SK-N-SH treated with all-trans-retinoic acid at 6 μM for 48 hours (cell line): ENCODE measurements around the gene VAT1L.

ENCODE experiments used
- ATAC-seq: fragments of 200-7000 bp; cut with Tn5 transposase; 3 replicates; pipeline ENCODE4 v1.9.1; 2020; ENCODE audit warnings: mild to moderate bottlenecking, moderate library complexity
- ARNTL ChIP-seq: fragments of 450-650 bp; formaldehyde crosslinking; IDR thresholded peaks from 2 replicates; pipeline ENCODE4 v1.5.0; 2020; ENCODE audit warnings: low read depth, mild to moderate bottlenecking, moderate library complexity, borderline replicate concordance
- BACH2 ChIP-seq: fragments of 250-450 bp; sonication (Bioruptor Pico); IDR thresholded peaks from 2 replicates; pipeline ENCODE4 v1.9.0; 2021; ENCODE audit warnings: mild to moderate bottlenecking, borderline replicate concordance
- GLIS3 ChIP-seq: fragments of 250-450 bp; sonication (Bioruptor Pico); IDR thresholded peaks from 2 replicates; pipeline ENCODE4 v1.5.0; 2020; ENCODE audit warnings: mild to moderate bottlenecking, moderate library complexity
- ISL1 ChIP-seq: fragments of 250-450 bp; sonication (Bioruptor Pico); IDR thresholded peaks from 2 replicates; pipeline ENCODE4 v2.1.2; 2022; ENCODE audit warnings: mild to moderate bottlenecking, moderate library complexity
- OSR1 ChIP-seq: fragments of 250-450 bp; sonication (Bioruptor Pico); IDR thresholded peaks from 2 replicates; pipeline ENCODE4 v1.8.0; 2022; ENCODE audit warnings: moderate library complexity, mild to moderate bottlenecking, inconsistent platforms
- PPARA ChIP-seq: fragments of 250-450 bp; sonication (Bioruptor Pico); IDR thresholded peaks from 2 replicates; pipeline ENCODE4 v1.5.0; 2020; ENCODE audit warnings: mild to moderate bottlenecking, borderline replicate concordance
- RARB ChIP-seq: fragments of 250-450 bp; sonication (Bioruptor Pico); IDR thresholded peaks from 2 replicates; pipeline ENCODE4 v1.8.0; 2021; ENCODE audit warnings: mild to moderate bottlenecking, moderate library complexity
- SNAI2 ChIP-seq: fragments of 250-450 bp; sonication (Bioruptor Pico); IDR thresholded peaks from 2 replicates; pipeline ENCODE4 v1.5.0; 2020; ENCODE audit warnings: mild to moderate bottlenecking, moderate library complexity
- TCF4 ChIP-seq: fragments of 250-450 bp; sonication (Bioruptor Pico); IDR thresholded peaks from 2 replicates; pipeline ENCODE4 v1.8.0; 2021; ENCODE audit warnings: mild to moderate bottlenecking, moderate library complexity, borderline replicate concordance
- TOX ChIP-seq: fragments of 250-450 bp; sonication (Bioruptor Pico); IDR thresholded peaks from 2 replicates; pipeline ENCODE4 v1.8.0; 2021; ENCODE audit warnings: mild to moderate bottlenecking, moderate library complexity, borderline replicate concordance
- ZC3H10 ChIP-seq: fragments of 250-450 bp; sonication (Bioruptor Pico); IDR thresholded peaks from 2 replicates; pipeline ENCODE4 v1.5.1; 2021; ENCODE audit warnings: mild to moderate bottlenecking, moderate library complexity
- ZFP3 ChIP-seq: fragments of 250-450 bp; sonication (Bioruptor Pico); IDR thresholded peaks from 2 replicates; pipeline ENCODE4 v1.5.0; 2020; ENCODE audit warnings: mild to moderate bottlenecking, moderate library complexity
- ZFP30 ChIP-seq: fragments of 450-650 bp; formaldehyde crosslinking; IDR thresholded peaks from 2 replicates; pipeline ENCODE4 v1.5.0; 2022; ENCODE audit warnings: mild to moderate bottlenecking, moderate library complexity
- ZNF565 ChIP-seq: fragments of 450-650 bp; formaldehyde crosslinking; conservative IDR thresholded peaks from 2 replicates; pipeline ENCODE4 v1.5.0; 2020; ENCODE audit warnings: low read depth, mild to moderate bottlenecking, moderate library complexity
- ZNF70 ChIP-seq: fragments of 450-650 bp; formaldehyde crosslinking; IDR thresholded peaks from 2 replicates; pipeline ENCODE4 v1.5.0; 2020; ENCODE audit warnings: mild to moderate bottlenecking, moderate library complexity
- ZNF8 ChIP-seq: fragments of 450-650 bp; formaldehyde crosslinking; IDR thresholded peaks from 2 replicates; pipeline ENCODE4 v1.5.0; 2020; ENCODE audit warnings: mild to moderate bottlenecking, moderate library complexity
- TF ChIP-seq, protein P1 (sequence below): fragments of 250-450 bp; sonication (Bioruptor Pico); IDR thresholded peaks from 2 replicates; pipeline ENCODE4 v1.8.0; 2021; ENCODE audit warnings: low read depth, mild to moderate bottlenecking, moderate library complexity, borderline replicate concordance
- TF ChIP-seq, protein P2 (sequence below): fragments of 250-450 bp; sonication (Bioruptor Pico); IDR thresholded peaks from 2 replicates; pipeline ENCODE4 v1.5.1; 2020; ENCODE audit warnings: low read depth, mild to moderate bottlenecking, moderate library complexity
- TF ChIP-seq, protein P3 (sequence below): fragments of 250-450 bp; sonication (Bioruptor Pico); IDR thresholded peaks from 2 replicates; pipeline ENCODE4 v1.5.0; 2020; ENCODE audit warnings: mild to moderate bottlenecking, moderate library complexity
- TF ChIP-seq, protein P4 (sequence below): fragments of 250-450 bp; sonication (Bioruptor Pico); IDR thresholded peaks from 2 replicates; pipeline ENCODE4 v1.8.0; 2020; ENCODE audit warnings: mild to moderate bottlenecking, moderate library complexity, borderline replicate concordance
- TF ChIP-seq, protein P5 (sequence below): fragments of 250-450 bp; sonication (Bioruptor Pico); IDR thresholded peaks from 2 replicates; pipeline ENCODE4 v1.5.1; 2021; ENCODE audit warnings: mild to moderate bottlenecking, moderate library complexity

The VAT1L gene

DNA sequence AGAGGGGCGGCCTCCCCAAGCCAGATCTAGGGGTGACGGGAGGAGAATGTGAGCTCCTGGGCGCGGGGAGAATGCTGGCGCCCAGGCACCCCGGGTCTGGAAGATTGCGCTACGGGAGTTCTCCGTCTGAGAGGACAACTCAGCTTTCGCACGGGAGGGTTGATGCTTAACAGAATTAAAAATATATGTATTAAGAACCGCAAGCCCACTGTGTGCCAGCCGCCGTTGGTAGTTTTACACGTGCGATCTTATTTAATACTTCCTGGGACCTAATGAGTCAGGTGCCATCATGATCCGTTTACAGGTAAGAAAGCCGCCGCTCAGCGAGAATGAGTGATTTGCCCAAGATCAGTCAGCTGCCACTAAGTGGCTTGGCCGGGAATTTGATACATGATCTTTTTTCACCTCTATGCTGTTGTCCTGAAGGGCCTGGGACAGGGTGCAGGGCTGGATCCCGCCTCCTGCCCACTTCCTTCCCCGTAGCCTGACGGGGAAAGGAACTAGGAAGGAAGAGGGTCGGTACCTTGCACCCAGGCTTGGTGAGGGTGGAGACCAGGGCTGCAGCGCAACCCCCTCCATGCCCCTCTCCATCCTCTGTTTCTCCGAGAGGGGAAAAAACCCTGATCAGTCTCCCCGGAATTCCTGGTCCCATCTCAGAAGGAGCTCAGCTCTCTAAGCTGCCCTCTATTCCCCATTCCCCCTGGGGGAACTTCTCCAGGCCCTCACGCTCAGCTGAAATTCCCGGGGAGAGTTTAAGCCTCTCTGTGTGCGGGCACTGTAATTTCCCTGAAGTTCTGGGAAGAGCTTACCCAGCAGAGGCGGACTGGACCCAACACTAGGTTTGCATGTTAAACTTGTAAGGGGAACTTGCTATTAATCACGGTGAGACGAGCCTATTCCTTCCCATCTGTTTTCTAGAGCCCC is 983 bp downstream of the VAT1L start:
- TF ChIP-seq TCF4 (CRISPR knock-in tag) (no peak), ZFP3 (CRISPR knock-in tag) (no peak), ZNF565 (no peak), SNAI2 (CRISPR knock-in tag) (no peak)

DNA sequence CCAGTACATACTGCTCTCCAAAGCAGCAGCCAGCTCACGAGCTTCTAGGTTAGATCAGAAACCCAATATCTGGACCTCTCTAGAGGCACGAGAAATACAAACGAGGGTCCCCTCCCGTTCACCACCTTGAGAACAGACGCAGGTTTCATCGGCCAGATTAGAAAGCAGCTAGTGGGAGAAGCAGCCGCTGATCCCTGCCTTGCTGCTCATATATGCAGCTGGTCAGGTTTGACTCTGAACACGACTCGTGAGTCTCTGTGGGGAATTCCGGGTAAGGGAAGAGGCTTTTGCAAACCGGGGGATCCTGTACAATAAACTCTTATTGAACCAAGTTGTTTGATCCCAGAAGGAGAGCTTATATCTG is 1.6 kb downstream of the VAT1L start:
- TF ChIP-seq ISL1 (no peak), SNAI2 (CRISPR knock-in tag) (no peak), TCF4 (CRISPR knock-in tag) (no peak), ZC3H10 (CRISPR knock-in tag) (no peak), GLIS3 (no peak), TOX (no peak), ZFP30 (no peak), PPARA (CRISPR knock-in tag) (no peak), OSR1 (CRISPR knock-in tag) (no peak), RARB (CRISPR knock-in tag) (no peak), BACH2 (CRISPR knock-in tag) (no peak), ZNF70 (CRISPR knock-in tag) (no peak)
- TF ChIP-seq, protein P1, sequence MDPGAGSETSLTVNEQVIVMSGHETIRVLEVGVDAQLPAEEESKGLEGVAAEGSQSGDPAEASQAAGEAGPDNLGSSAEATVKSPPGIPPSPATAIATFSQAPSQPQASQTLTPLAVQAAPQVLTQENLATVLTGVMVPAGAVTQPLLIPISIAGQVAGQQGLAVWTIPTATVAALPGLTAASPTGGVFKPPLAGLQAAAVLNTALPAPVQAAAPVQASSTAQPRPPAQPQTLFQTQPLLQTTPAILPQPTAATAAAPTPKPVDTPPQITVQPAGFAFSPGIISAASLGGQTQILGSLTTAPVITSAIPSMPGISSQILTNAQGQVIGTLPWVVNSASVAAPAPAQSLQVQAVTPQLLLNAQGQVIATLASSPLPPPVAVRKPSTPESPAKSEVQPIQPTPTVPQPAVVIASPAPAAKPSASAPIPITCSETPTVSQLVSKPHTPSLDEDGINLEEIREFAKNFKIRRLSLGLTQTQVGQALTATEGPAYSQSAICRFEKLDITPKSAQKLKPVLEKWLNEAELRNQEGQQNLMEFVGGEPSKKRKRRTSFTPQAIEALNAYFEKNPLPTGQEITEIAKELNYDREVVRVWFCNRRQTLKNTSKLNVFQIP (CRISPR knock-in tag) = no peak
- TF ChIP-seq, protein P2, sequence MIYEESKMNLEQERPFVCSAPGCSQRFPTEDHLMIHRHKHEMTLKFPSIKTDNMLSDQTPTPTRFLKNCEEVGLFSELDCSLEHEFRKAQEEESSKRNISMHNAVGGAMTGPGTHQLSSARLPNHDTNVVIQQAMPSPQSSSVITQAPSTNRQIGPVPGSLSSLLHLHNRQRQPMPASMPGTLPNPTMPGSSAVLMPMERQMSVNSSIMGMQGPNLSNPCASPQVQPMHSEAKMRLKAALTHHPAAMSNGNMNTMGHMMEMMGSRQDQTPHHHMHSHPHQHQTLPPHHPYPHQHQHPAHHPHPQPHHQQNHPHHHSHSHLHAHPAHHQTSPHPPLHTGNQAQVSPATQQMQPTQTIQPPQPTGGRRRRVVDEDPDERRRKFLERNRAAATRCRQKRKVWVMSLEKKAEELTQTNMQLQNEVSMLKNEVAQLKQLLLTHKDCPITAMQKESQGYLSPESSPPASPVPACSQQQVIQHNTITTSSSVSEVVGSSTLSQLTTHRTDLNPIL = no peak
- TF ChIP-seq, protein P3, sequence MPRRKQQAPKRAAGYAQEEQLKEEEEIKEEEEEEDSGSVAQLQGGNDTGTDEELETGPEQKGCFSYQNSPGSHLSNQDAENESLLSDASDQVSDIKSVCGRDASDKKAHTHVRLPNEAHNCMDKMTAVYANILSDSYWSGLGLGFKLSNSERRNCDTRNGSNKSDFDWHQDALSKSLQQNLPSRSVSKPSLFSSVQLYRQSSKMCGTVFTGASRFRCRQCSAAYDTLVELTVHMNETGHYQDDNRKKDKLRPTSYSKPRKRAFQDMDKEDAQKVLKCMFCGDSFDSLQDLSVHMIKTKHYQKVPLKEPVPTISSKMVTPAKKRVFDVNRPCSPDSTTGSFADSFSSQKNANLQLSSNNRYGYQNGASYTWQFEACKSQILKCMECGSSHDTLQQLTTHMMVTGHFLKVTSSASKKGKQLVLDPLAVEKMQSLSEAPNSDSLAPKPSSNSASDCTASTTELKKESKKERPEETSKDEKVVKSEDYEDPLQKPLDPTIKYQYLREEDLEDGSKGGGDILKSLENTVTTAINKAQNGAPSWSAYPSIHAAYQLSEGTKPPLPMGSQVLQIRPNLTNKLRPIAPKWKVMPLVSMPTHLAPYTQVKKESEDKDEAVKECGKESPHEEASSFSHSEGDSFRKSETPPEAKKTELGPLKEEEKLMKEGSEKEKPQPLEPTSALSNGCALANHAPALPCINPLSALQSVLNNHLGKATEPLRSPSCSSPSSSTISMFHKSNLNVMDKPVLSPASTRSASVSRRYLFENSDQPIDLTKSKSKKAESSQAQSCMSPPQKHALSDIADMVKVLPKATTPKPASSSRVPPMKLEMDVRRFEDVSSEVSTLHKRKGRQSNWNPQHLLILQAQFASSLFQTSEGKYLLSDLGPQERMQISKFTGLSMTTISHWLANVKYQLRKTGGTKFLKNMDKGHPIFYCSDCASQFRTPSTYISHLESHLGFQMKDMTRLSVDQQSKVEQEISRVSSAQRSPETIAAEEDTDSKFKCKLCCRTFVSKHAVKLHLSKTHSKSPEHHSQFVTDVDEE (CRISPR knock-in tag) = no peak
- ATAC-seq = no peak

More for the DNA sequence above, 983 bp downstream of the VAT1L start:
- peak; percentile 31 for ATAC-seq

DNA sequence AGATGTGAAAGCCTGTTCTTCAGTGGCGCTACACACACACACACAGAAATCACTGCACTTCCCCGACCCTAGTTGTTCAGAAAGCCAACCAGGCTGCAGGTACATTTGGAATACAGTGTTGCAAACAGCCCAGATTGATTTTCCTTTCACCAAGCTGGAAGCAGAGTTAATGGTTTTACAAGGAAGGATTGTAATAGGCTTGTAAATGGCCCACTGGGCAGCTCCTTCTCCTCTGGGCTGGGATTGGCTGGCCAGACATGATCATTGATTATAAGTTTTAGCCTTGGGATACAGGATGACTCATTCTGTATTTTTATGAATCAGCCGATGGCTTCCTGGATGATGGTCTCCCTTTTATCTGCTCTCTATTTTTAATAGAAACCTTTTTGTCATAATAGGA is 2.5 kb downstream of the VAT1L start:
- TF ChIP-seq ARNTL (CRISPR knock-in tag) = no peak
- TF ChIP-seq GLIS3 = no peak
- TF ChIP-seq TOX = no peak
- TF ChIP-seq, protein P4, sequence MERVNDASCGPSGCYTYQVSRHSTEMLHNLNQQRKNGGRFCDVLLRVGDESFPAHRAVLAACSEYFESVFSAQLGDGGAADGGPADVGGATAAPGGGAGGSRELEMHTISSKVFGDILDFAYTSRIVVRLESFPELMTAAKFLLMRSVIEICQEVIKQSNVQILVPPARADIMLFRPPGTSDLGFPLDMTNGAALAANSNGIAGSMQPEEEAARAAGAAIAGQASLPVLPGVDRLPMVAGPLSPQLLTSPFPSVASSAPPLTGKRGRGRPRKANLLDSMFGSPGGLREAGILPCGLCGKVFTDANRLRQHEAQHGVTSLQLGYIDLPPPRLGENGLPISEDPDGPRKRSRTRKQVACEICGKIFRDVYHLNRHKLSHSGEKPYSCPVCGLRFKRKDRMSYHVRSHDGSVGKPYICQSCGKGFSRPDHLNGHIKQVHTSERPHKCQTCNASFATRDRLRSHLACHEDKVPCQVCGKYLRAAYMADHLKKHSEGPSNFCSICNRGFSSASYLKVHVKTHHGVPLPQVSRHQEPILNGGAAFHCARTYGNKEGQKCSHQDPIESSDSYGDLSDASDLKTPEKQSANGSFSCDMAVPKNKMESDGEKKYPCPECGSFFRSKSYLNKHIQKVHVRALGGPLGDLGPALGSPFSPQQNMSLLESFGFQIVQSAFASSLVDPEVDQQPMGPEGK = no peak
- TF ChIP-seq ZC3H10 (CRISPR knock-in tag) = no peak
- TF ChIP-seq ZNF8 (CRISPR knock-in tag) = no peak
- TF ChIP-seq SNAI2 (CRISPR knock-in tag) = no peak
- no peak for TF ChIP-seq ZFP3 (CRISPR knock-in tag)
- TF ChIP-seq BACH2 (CRISPR knock-in tag) = no peak
- no peak for TF ChIP-seq RARB (CRISPR knock-in tag)
- TF ChIP-seq ZNF565 = no peak
- TF ChIP-seq, protein P5, sequence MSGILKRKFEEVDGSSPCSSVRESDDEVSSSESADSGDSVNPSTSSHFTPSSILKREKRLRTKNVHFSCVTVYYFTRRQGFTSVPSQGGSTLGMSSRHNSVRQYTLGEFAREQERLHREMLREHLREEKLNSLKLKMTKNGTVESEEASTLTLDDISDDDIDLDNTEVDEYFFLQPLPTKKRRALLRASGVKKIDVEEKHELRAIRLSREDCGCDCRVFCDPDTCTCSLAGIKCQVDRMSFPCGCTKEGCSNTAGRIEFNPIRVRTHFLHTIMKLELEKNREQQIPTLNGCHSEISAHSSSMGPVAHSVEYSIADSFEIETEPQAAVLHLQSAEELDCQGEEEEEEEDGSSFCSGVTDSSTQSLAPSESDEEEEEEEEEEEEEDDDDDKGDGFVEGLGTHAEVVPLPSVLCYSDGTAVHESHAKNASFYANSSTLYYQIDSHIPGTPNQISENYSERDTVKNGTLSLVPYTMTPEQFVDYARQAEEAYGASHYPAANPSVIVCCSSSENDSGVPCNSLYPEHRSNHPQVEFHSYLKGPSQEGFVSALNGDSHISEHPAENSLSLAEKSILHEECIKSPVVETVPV (CRISPR knock-in tag) = no peak
- TF ChIP-seq ZNF70 (CRISPR knock-in tag) = no peak
- no peak for TF ChIP-seq ZFP30
- TF ChIP-seq, protein P1 (CRISPR knock-in tag) = no peak
- no peak for TF ChIP-seq OSR1 (CRISPR knock-in tag)
- TF ChIP-seq, protein P2 = no peak
- TF ChIP-seq, all 23 proteins: peak for 0
- ATAC-seq = no peak
